K562 (cell line): ENCODE results near the gene PPIE. TPM values are rescaled to one million over a fixed set of nuclear protein-coding genes. Genes with fewer than 3 reads are reported as not detected.
A peak's percentile ranks its signal among the peaks of the same experiment; 100 is the strongest.
"Not testable (repeated sequence)": the region's sequence is repeated elsewhere in the genome, so short reads cannot be mapped to it uniquely, and the experiment has no call there.

Experiments used
- ATAC-seq: fragments of 200-7000 bp; cut with Tn5 transposase; 3 replicates; pipeline ENCODE4 v1.9.1; 2020; ENCODE audit warnings: moderate library complexity
- BruUV-seq: library from RNA; stranded (reverse); fragments of 400-500 nt; replicated peaks from 2 replicates; lab custom pipeline; 2021; lab: Mats Ljungman, UMichigan
- CTCF ChIA-PET: fragments of 300-600 bp; formaldehyde crosslinking; extraction: SDS; loops from one replicate; lab custom pipeline; 2021; ENCODE audit warnings: low intra/inter-chr PET ratio; lab: Yijun Ruan, JAX
- POLR2A ChIA-PET: fragments of 300-600, 350-650 bp; sonication (Branson Sonifier 250); formaldehyde crosslinking; extraction: SDS; loops from one replicate; lab custom pipeline; 2021; ENCODE audit warnings: antibody characterized with exemption, inconsistent platforms; lab: Yijun Ruan, JAX
- DNase-seq, 4 experiments: peaks; one replicate each; pipeline versions ENCODE4 v3.0.0 to v3.0.0-alpha.2; 2011 to 2018; ENCODE audit warnings: low spot score in 3 of 4, mixed read lengths in 3 of 4; ENCODE audit errors: extremely low read depth in 1 of 4
- FAIRE-seq: peaks from 2 replicates; lab custom pipeline; 2011; peaks lifted over from hg19 to GRCh38; lab: Jason Lieb, UNC
- H2AFZ ChIP-seq: 2 replicates; pipeline ENCODE4 v1.6.0; 2011; ENCODE audit warnings: low read depth, low read length, control low read depth, inconsistent platforms
- H3K27ac ChIP-seq: fragments of 200-600 bp; 3 replicates; pipeline ENCODE4 v1.8.0; 2011; ENCODE audit warnings: low read depth, mild to moderate bottlenecking, control low read depth, inconsistent platforms, low read length, moderate library complexity, mixed read lengths; ENCODE audit errors: extremely low read depth
- H3K27me3 ChIP-seq, 2 experiments: fragments of 300-600 bp in 1 of 2; 2 replicates in 1 of 2; 3 replicates in 1 of 2; pipeline versions ENCODE4 v1.6.0 to v1.8.0; 2011; ENCODE audit warnings: inconsistent platforms in 2 of 2, low read length in 2 of 2, mild to moderate bottlenecking in 1 of 2, mixed read lengths in 1 of 2, moderate library complexity in 1 of 2; ENCODE audit not compliant: control insufficient read depth in 2 of 2, insufficient read depth in 2 of 2
- H3K36me3 ChIP-seq: fragments of 300-600 bp; 3 replicates; pipeline ENCODE4 v1.8.0; 2011; ENCODE audit warnings: mild to moderate bottlenecking, low read length, inconsistent platforms; ENCODE audit not compliant: control insufficient read depth, insufficient read depth
- H3K4me1 ChIP-seq, 2 experiments: fragments of 200-600 bp in 1 of 2; replicated peaks in 1 of 2; 2 replicates in 1 of 2; 3 replicates in 1 of 2; pipeline versions ENCODE4 v1.5.1 to v1.8.0; 2011; ENCODE audit warnings: inconsistent platforms in 2 of 2, low read length in 2 of 2, mild to moderate bottlenecking in 1 of 2, mixed read lengths in 1 of 2, moderate library complexity in 1 of 2; ENCODE audit not compliant: control insufficient read depth in 2 of 2, insufficient read depth in 2 of 2
- H3K4me2 ChIP-seq: 2 replicates; pipeline ENCODE4 v1.6.1; 2011; ENCODE audit warnings: low read length, control low read depth, inconsistent platforms, mixed read lengths; ENCODE audit not compliant: insufficient read depth
- H3K4me3 ChIP-seq: fragments of 200-600 bp; sonication (generic), shearing (Covaris generic); 2 replicates; pipeline ENCODE4 v1.5.1; 2016; ENCODE audit warnings: control low read depth, inconsistent platforms
- H3K79me2 ChIP-seq: fragments of 200-600 bp; 3 replicates; pipeline ENCODE4 v1.8.0; 2011; ENCODE audit warnings: low read length, inconsistent platforms; ENCODE audit not compliant: control insufficient read depth, insufficient read depth
- H3K9ac ChIP-seq, 2 experiments: 2 replicates each; pipeline versions ENCODE4 v1.6.0 to v1.6.1; 2011; ENCODE audit warnings: low read depth in 2 of 2, low read length in 2 of 2, control low read depth in 1 of 2, inconsistent platforms in 1 of 2, mild to moderate bottlenecking in 1 of 2, mixed read lengths in 1 of 2; ENCODE audit not compliant: insufficient read depth in 1 of 2
- H3K9me1 ChIP-seq: one replicate; pipeline ENCODE4 v1.6.0; 2011; ENCODE audit warnings: inconsistent platforms, mild to moderate bottlenecking, low read length, moderate library complexity; ENCODE audit not compliant: control insufficient read depth, insufficient read depth
- H3K9me3 ChIP-seq: replicated peaks from 2 replicates; pipeline ENCODE4 v1.5.1; 2011; ENCODE audit warnings: low read depth, low read length, inconsistent platforms; ENCODE audit not compliant: control insufficient read depth, insufficient read depth
- H4K20me1 ChIP-seq: replicated peaks from 2 replicates; pipeline ENCODE4 v1.6.1; 2011; ENCODE audit warnings: low read length, inconsistent platforms, mixed read lengths; ENCODE audit not compliant: control insufficient read depth, insufficient read depth
- IRF2 ChIP-seq: sonication (generic); formaldehyde crosslinking; IDR thresholded peaks from 2 replicates; pipeline ENCODE4 v1.8.1; 2022; ENCODE audit warnings: mild to moderate bottlenecking, missing genetic modification reagents
- POLR3A ChIP-seq: IDR thresholded peaks from 2 replicates; pipeline ENCODE4 v1.6.1; 2011; ENCODE audit warnings: borderline replicate concordance, mild to moderate bottlenecking, moderate library complexity; ENCODE audit not compliant: insufficient read length, insufficient read depth; ENCODE audit errors: extremely low read depth
- RCOR1 ChIP-seq, 2 experiments: IDR thresholded peaks; 2 replicates each; pipeline ENCODE4 v1.6.1; 2012; ENCODE audit warnings: low read depth in 2 of 2, low read length in 2 of 2, borderline replicate concordance in 1 of 2, improper control_type of control experiment in 1 of 2
- SAFB ChIP-seq: fragments of 200-400 bp; formaldehyde crosslinking; IDR thresholded peaks from 2 replicates; pipeline ENCODE4 v1.6.1; 2017; ENCODE audit warnings: low read depth, low read length, borderline replicate concordance
- SREBF2 ChIP-seq: sonication (generic); formaldehyde crosslinking; IDR thresholded peaks from 2 replicates; pipeline ENCODE4 v1.4.0; 2020; ENCODE audit warnings: mild to moderate bottlenecking, missing genetic modification reagents
- ZNF232 ChIP-seq: sonication (generic); formaldehyde crosslinking; IDR thresholded peaks from 2 replicates; pipeline ENCODE4 v1.8.0; 2022; ENCODE audit warnings: mild to moderate bottlenecking, missing genetic modification reagents
- ZNF277 ChIP-seq: fragments of 250-450 bp; sonication (Bioruptor Pico); IDR thresholded peaks from 2 replicates; pipeline ENCODE4 v1.8.0; 2022; ENCODE audit warnings: inconsistent platforms, mild to moderate bottlenecking, moderate library complexity, borderline replicate concordance
- ZNF76 ChIP-seq: fragments of 250-450 bp; sonication (Bioruptor Pico); IDR thresholded peaks from 2 replicates; pipeline ENCODE4 v1.4.0; 2020; ENCODE audit warnings: mild to moderate bottlenecking, moderate library complexity, borderline replicate concordance
- WGBS: fragments of 100-300 bp; shearing (Covaris generic); methylation state at CpG from one replicate; pipeline ENCODE4 v1.1.6; 2016; ENCODE audit warnings: low coverage, mixed read lengths; ENCODE audit not compliant: insufficient coverage; ENCODE audit errors: missing lambda C conversion rate; 5-methylcytosine and 5-hydroxymethylcytosine counted together
- in situ Hi-C: fragments of 300-500 bp; cut with MboI; formaldehyde crosslinking; loops from 4 replicates; pipeline ENCODE4 v1.15.0; 2018; ENCODE audit warnings: inconsistent platforms, mixed read lengths
- intact Hi-C: fragments of 100-400 bp; cut with micrococcal nuclease; formaldehyde crosslinking; loops from 2 replicates; pipeline ENCODE4 v1.14.2; 2022
- polyA plus RNA-seq, 8 experiments: library from polyadenylated mRNA; depleted of rRNA in 4 of 8; stranded (reverse) in 5 of 8; unstranded in 3 of 8; fragments of >200 nt; fragmentation: Nextera tagmentation in 2 of 8; fragmentation: Illumina TruSeq in 1 of 8; extraction: Ambion mirVana in 2 of 8; extraction: Trizol in 1 of 8; gene quantifications; 2 replicates each; pipeline versions ENCODE4 v1.2.1 to v1.2.3, GENCODE V29; 2011 to 2014; ENCODE audit warnings: inconsistent platforms in 1 of 8, missing spikeins in 1 of 8
- total RNA-seq, 7 experiments: library from RNA; depleted of rRNA in 6 of 7; stranded (reverse); fragments of >200 nt in 6 of 7; fragmentation: Illumina TruSeq in 2 of 7; extraction: Trizol in 2 of 7; gene quantifications; 2 replicates each; pipeline versions ENCODE4 v1.2.1 to v1.2.3, GENCODE V29; 2011 to 2021; ENCODE audit warnings: low replicate concordance in 1 of 7
- TF ChIP-seq, protein P1 (sequence below): sonication (generic); formaldehyde crosslinking; IDR thresholded peaks from 2 replicates; pipeline ENCODE4 v1.8.1; 2023; ENCODE audit warnings: mild to moderate bottlenecking, missing genetic modification reagents

PPIE gene
- total and polyA plus RNA-seq, 9 of the 15 experiments (the other 6 are each of a cell fraction or from before 2014, with no cell fraction given): 75.4 to 444 (median 131) TPM

- H3K9ac ChIP-seq, H2AFZ ChIP-seq, H3K9me3 ChIP-seq, H3K79me2 ChIP-seq, H3K27ac ChIP-seq, H3K4me3 ChIP-seq, CTCF ChIA-PET, H3K9me1 ChIP-seq, intact Hi-C loops, H4K20me1 ChIP-seq, H3K4me1 ChIP-seq, H3K36me3 ChIP-seq, H3K4me2 ChIP-seq, DNase-seq, POLR2A ChIA-PET, BruUV-seq, FAIRE-seq, ATAC-seq: not testable (repeated sequence)
- H3K27me3 ChIP-seq: peaks cover 12 to 48% of the 10 kb centered on the region in 2 experiments; a peak in 4 of 5 replicates
- WGBS: 35% methylated on average over 8 of the region's 12 CpGs
- in situ Hi-C loops: loop anchor here (10.0 kb wide), 1 partner anchor 274 kb away; no protein-coding TSS in a partner anchor
These were observed 39.9 kb downstream of the PPIE start for GRCh38 chr1:39778463-39779099.

GRCh38 chr1:39779137-39779536, 40.5 kb downstream of the PPIE start:
- H3K36me3 ChIP-seq: no peaks in the 10 kb centered on the region
- POLR2A ChIA-PET: no interaction called here
- H3K4me3 ChIP-seq: no peak overlapping the region
- intact Hi-C loops (no loop called here), in situ Hi-C loops (loop anchor here (10.0 kb wide), 1 partner anchor 274 kb away; no protein-coding TSS in a partner anchor)
- H3K4me2 ChIP-seq: no peak overlapping the region
- peaks cover 4 to 8% of the 10 kb centered on the region in 2 experiments; a peak in 2 of 5 replicates for H3K4me1 ChIP-seq
- H3K79me2 ChIP-seq: no peaks in the 10 kb centered on the region
- H2AFZ ChIP-seq: no peak overlapping the region
- FAIRE-seq (no peak), DNase-seq (peak in 1 of 4 experiments; percentile 10), ATAC-seq (no peak)
- no peaks in the 10 kb centered on the region for H3K9me1 ChIP-seq
- CTCF ChIA-PET: no interaction called here
- WGBS: 15% methylated on average over 5 of the region's 7 CpGs
- no peak overlapping the region for H3K9ac ChIP-seq
- H3K9me3 ChIP-seq: no peaks in the 10 kb centered on the region
- no peak overlapping the region for H3K27ac ChIP-seq
- no TSS peak for BruUV-seq
- H4K20me1 ChIP-seq: peaks cover 6% of the 10 kb centered on the region; the same call in 1 of the 2 replicates
- no peak for TF ChIP-seq ZNF277
- TF ChIP-seq RCOR1 (IDR thresholded peaks at IDR 0.05; ENCODE audit: borderline replicate concordance in 1 of 2, low read depth in 2 of 2, low read length in 2 of 2): no peak
- TF ChIP-seq SREBF2 (CRISPR knock-in tag): no peak
- TF ChIP-seq ZNF232: no peak
- TF ChIP-seq ZNF76 (CRISPR knock-in tag): no peak
- TF ChIP-seq, protein P1, sequence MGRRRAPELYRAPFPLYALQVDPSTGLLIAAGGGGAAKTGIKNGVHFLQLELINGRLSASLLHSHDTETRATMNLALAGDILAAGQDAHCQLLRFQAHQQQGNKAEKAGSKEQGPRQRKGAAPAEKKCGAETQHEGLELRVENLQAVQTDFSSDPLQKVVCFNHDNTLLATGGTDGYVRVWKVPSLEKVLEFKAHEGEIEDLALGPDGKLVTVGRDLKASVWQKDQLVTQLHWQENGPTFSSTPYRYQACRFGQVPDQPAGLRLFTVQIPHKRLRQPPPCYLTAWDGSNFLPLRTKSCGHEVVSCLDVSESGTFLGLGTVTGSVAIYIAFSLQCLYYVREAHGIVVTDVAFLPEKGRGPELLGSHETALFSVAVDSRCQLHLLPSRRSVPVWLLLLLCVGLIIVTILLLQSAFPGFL (CRISPR knock-in tag): no peak
- no peak for TF ChIP-seq POLR3A
- TF ChIP-seq IRF2 (CRISPR knock-in tag): no peak
- TF ChIP-seq SAFB: no peak
- peaks cover 12 to 53% of the 10 kb centered on the region in 2 experiments; a peak in 4 of 5 replicates for H3K27me3 ChIP-seq
